H9 (cell line): ENCODE results near the gene POP4. TPM values are rescaled to one million over a fixed set of nuclear protein-coding genes. Genes with fewer than 3 reads are reported as not detected.

ENCODE experiments used
- DNase-seq: peaks from one replicate; pipeline ENCODE4 v3.0.0-alpha.2; 2017
- H2AFZ ChIP-seq: one replicate; pipeline ENCODE4 v1.6.1; 2013; ENCODE audit warnings: mild to moderate bottlenecking, low read length, control low read depth, moderate library complexity
- H2AK5ac ChIP-seq: 2 replicates; pipeline ENCODE4 v1.6.1; 2013; ENCODE audit warnings: low read length, control low read depth, mixed read lengths; ENCODE audit not compliant: insufficient read length
- H2BK120ac ChIP-seq: one replicate; pipeline ENCODE4 v1.6.1; 2013; ENCODE audit warnings: low read depth, mild to moderate bottlenecking, low read length, control low read depth, inconsistent platforms; ENCODE audit not compliant: poor library complexity, severe bottlenecking
- H2BK12ac ChIP-seq: 2 replicates; pipeline ENCODE4 v1.6.1; 2013; ENCODE audit warnings: low read length, control low read depth, mixed read lengths, low read depth; ENCODE audit not compliant: insufficient read length
- H2BK15ac ChIP-seq: 2 replicates; pipeline ENCODE4 v1.6.1; 2013; ENCODE audit warnings: low read depth, low read length, control low read depth
- H2BK20ac ChIP-seq: one replicate; pipeline ENCODE4 v1.6.1; 2013; ENCODE audit warnings: low read depth, mild to moderate bottlenecking, low read length, control low read depth, inconsistent platforms; ENCODE audit not compliant: poor library complexity, severe bottlenecking
- H2BK5ac ChIP-seq: 2 replicates; pipeline ENCODE4 v1.6.1; 2013; ENCODE audit warnings: low read length, control low read depth, mixed read lengths; ENCODE audit not compliant: insufficient read length
- H3K14ac ChIP-seq: 2 replicates; pipeline ENCODE4 v1.6.1; 2013; ENCODE audit warnings: low read length, control low read depth; ENCODE audit not compliant: insufficient read depth
- H3K18ac ChIP-seq: 2 replicates; pipeline ENCODE4 v1.6.1; 2013; ENCODE audit warnings: low read depth, mild to moderate bottlenecking, mixed read lengths, low read length, control low read depth; ENCODE audit not compliant: insufficient read length
- H3K23ac ChIP-seq: 2 replicates; pipeline ENCODE4 v1.6.1; 2013; ENCODE audit warnings: low read length, control low read depth, mixed read lengths, low read depth; ENCODE audit not compliant: insufficient read length
- H3K23me2 ChIP-seq: 2 replicates; pipeline ENCODE4 v1.6.1; 2013; ENCODE audit warnings: low read depth, mild to moderate bottlenecking, mixed read lengths, low read length, control low read depth; ENCODE audit not compliant: insufficient read length, poor library complexity, severe bottlenecking
- H3K27ac ChIP-seq: 2 replicates; pipeline ENCODE4 v1.5.1; 2013; ENCODE audit warnings: low read length, control low read depth, mixed read lengths, low read depth; ENCODE audit not compliant: insufficient read length
- H3K27me3 ChIP-seq: 2 replicates; pipeline ENCODE4 v1.6.1; 2013; ENCODE audit warnings: low read length, control low read depth, inconsistent platforms; ENCODE audit not compliant: insufficient read depth
- H3K4ac ChIP-seq: 2 replicates; pipeline ENCODE4 v1.6.1; 2013; ENCODE audit warnings: low read depth, mild to moderate bottlenecking, control low read depth, inconsistent platforms, low read length, moderate library complexity
- H3K4me1 ChIP-seq: 2 replicates; pipeline ENCODE4 v1.6.1; 2013; ENCODE audit warnings: low read length, control low read depth, inconsistent platforms; ENCODE audit not compliant: insufficient read depth
- H3K4me2 ChIP-seq: 2 replicates; pipeline ENCODE4 v1.6.1; 2013; ENCODE audit warnings: low read length, control low read depth, mixed read lengths; ENCODE audit not compliant: insufficient read length, insufficient read depth
- H3K56ac ChIP-seq: 2 replicates; pipeline ENCODE4 v1.6.1; 2013; ENCODE audit warnings: low read depth, mild to moderate bottlenecking, mixed read lengths, low read length, control low read depth; ENCODE audit not compliant: insufficient read length
- H3K79me1 ChIP-seq: 2 replicates; pipeline ENCODE4 v1.6.1; 2013; ENCODE audit warnings: low read depth, mild to moderate bottlenecking, moderate library complexity, low read length, control low read depth, inconsistent platforms; ENCODE audit not compliant: insufficient read depth, poor library complexity, severe bottlenecking
- H3K79me2 ChIP-seq: 2 replicates; pipeline ENCODE4 v1.6.1; 2013; ENCODE audit warnings: low read length, control low read depth, inconsistent platforms; ENCODE audit not compliant: insufficient read depth
- H3K9ac ChIP-seq: 2 replicates; pipeline ENCODE4 v1.6.1; 2013; ENCODE audit warnings: low read length, control low read depth, mixed read lengths; ENCODE audit not compliant: insufficient read length; ENCODE audit errors: extremely low read depth
- H3K9me3 ChIP-seq: one replicate; pipeline ENCODE4 v1.6.1; 2013; ENCODE audit warnings: low read depth, low read length, inconsistent platforms; ENCODE audit not compliant: control insufficient read depth
- H3T11ph ChIP-seq: one replicate; pipeline ENCODE4 v1.6.1; 2013; ENCODE audit warnings: mild to moderate bottlenecking, low read length, control low read depth, inconsistent platforms
- H4K20me1 ChIP-seq: one replicate; pipeline ENCODE4 v1.6.1; 2013; ENCODE audit not compliant: control insufficient read depth, insufficient read length, insufficient read depth
- H4K5ac ChIP-seq: 2 replicates; pipeline ENCODE4 v1.6.1; 2013; ENCODE audit warnings: low read depth, mild to moderate bottlenecking, mixed read lengths, low read length, control low read depth; ENCODE audit not compliant: insufficient read length
- H4K8ac ChIP-seq: replicated peaks from 2 replicates; pipeline ENCODE4 v1.6.1; 2013; ENCODE audit warnings: low read length, control low read depth, mixed read lengths, low read depth; ENCODE audit not compliant: insufficient read length
- H4K91ac ChIP-seq: 2 replicates; pipeline ENCODE4 v1.6.1; 2013; ENCODE audit warnings: low read depth, mild to moderate bottlenecking, moderate library complexity, mixed read lengths, low read length, control low read depth; ENCODE audit not compliant: insufficient read length
- H3K27ac Mint-ChIP-seq, 3 experiments: 2 replicates in 2 of 3; 3 replicates in 1 of 3; pipeline ENCODE4 v1.8.0; 2020 to 2021; ENCODE audit warnings: mixed read lengths in 3 of 3, mild to moderate bottlenecking in 1 of 3, moderate library complexity in 1 of 3
- H3K27me3 Mint-ChIP-seq: 2 replicates; pipeline ENCODE4 v1.8.0; 2021; ENCODE audit warnings: low read depth, mild to moderate bottlenecking, moderate library complexity, mixed read lengths
- H3K36me3 Mint-ChIP-seq, 3 experiments: 2 replicates in 2 of 3; 3 replicates in 1 of 3; pipeline ENCODE4 v1.8.0; 2020 to 2021; ENCODE audit warnings: low read depth in 3 of 3, mixed read lengths in 3 of 3; ENCODE audit not compliant: insufficient read depth in 1 of 3
- H3K4me1 Mint-ChIP-seq, 2 experiments: 2 replicates each; pipeline ENCODE4 v1.8.0; 2020; ENCODE audit warnings: mixed read lengths in 2 of 2
- H3K4me3 Mint-ChIP-seq, 2 experiments: 2 replicates in 1 of 2; 3 replicates in 1 of 2; pipeline ENCODE4 v1.8.0; 2020 to 2021; ENCODE audit warnings: mild to moderate bottlenecking in 2 of 2, mixed read lengths in 2 of 2, moderate library complexity in 1 of 2
- H3K9me3 Mint-ChIP-seq, 2 experiments: 2 replicates in 1 of 2; 3 replicates in 1 of 2; pipeline ENCODE4 v1.8.0; 2020; ENCODE audit warnings: mild to moderate bottlenecking in 2 of 2, mixed read lengths in 2 of 2, moderate library complexity in 1 of 2
- WGBS: extraction: QIAGEN DNeasy Blood & Tissue Kit; methylation state at CpG from one replicate; pipeline ENCODE4 v1.1.7; 2013; ENCODE audit warnings: missing lambda C conversion rate, low lambda C conversion rate, mixed read lengths; ENCODE audit not compliant: insufficient read length; ENCODE audit errors: extremely low coverage; 5-methylcytosine and 5-hydroxymethylcytosine counted together
- total RNA-seq: library from RNA; stranded (reverse); gene quantifications from 2 replicates; pipeline ENCODE4 v1.2.1, GENCODE V29; 2021
- TF ChIP-seq, protein P1 (sequence below): fragments of 200-600 bp; sonication (generic); conservative IDR thresholded peaks from 3 replicates; pipeline ENCODE4 v1.8.0; 2021; ENCODE audit warnings: antibody characterized with exemption, mild to moderate bottlenecking

POP4 gene
- total RNA-seq, 1 experiment from 2014 or later = 51.4 TPM

DNA sequence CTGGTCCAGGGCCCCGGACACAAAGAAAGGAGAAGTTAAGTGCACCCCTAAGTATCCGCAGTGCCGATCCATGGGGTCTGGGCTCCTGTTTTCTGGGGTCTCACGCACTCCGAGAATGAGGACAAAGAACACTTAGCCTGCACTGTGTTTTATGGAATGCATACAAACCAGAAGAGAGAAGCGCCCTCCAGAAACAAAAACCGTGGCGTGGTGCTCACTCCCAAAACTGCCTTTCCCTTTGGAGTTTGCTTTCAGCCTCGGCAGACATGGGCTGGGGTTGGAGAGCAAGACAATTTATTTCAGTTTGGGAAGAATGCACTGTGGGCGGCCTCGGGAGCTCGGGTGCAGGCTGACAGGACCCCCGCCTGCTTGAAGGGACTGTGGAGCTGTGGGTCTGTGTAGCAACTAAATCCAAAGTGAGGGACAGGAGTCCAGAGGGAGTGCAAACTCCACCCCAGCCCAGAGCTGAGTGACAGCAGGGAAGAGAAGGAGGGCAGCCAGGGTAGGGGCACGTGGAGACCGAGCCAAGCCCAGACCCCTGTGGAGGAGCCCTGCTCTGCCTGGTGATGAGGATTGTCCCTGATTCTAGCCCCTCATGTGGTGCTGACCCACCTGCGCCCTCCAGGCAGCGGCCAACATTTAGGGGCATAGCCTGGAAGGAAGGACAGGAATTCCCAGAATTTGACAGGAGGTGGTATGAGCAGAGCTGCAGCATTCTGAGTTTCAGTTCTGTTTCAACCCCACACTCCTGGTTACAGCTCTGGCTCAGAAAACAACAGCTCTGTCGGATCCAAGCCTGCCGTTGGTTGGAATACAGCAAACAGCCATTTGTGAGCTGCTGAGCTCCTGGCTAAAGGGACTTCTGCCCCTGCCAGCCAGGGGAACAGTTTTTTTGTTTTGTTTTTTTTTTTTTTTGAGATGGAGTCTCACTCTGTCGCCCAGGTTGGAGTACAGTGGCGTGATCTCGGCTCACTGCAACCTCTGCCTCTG, 37.8 kb upstream of the POP4 start:
- Histone ChIP-seq H3K27ac (no peak overlapping the region), H2BK15ac (no peak overlapping the region), H3K79me1 (no peaks in the 10 kb centered on the region), H3K4ac (no peak overlapping the region), H3K9ac (no peak overlapping the region), H2AFZ (no peak overlapping the region), H3K4me1 (no peaks in the 10 kb centered on the region; the same call in 1 of the 2 replicates), H3K79me2 (no peaks in the 10 kb centered on the region), H4K91ac (no peak overlapping the region), H3K14ac (no peak overlapping the region; the same call in 1 of the 2 replicates), H4K8ac (no peak overlapping the region), H4K5ac (no peak overlapping the region), H2BK12ac (no peak overlapping the region), H4K20me1 (no peaks in the 10 kb centered on the region), H3T11ph (no peak overlapping the region), H3K18ac (no peak overlapping the region), H3K4me2 (no peak overlapping the region), H3K23ac (no peak overlapping the region), H2BK5ac (no peak overlapping the region), H2AK5ac (no peak overlapping the region), H3K23me2 (no peaks in the 10 kb centered on the region), H3K56ac (no peak overlapping the region), H2BK20ac (no peak overlapping the region), H3K9me3 (no peaks in the 10 kb centered on the region), H2BK120ac (no peak overlapping the region), H3K27me3 (no peaks in the 10 kb centered on the region)
- no CpG with 5 or more reads among the region's 22 CpGs for WGBS
- Mint-ChIP-seq H3K27me3 (peaks cover 45% of the 10 kb centered on the region), H3K27ac (no peak overlapping the region; a peak in 1 of 7 replicates), H3K9me3 (no peaks in the 10 kb centered on the region), H3K36me3 (no peaks in the 10 kb centered on the region), H3K4me3 (no peak overlapping the region), H3K4me1 (peaks cover 4 to 13% of the 10 kb centered on the region in 2 experiments)
- TF ChIP-seq, protein P1, sequence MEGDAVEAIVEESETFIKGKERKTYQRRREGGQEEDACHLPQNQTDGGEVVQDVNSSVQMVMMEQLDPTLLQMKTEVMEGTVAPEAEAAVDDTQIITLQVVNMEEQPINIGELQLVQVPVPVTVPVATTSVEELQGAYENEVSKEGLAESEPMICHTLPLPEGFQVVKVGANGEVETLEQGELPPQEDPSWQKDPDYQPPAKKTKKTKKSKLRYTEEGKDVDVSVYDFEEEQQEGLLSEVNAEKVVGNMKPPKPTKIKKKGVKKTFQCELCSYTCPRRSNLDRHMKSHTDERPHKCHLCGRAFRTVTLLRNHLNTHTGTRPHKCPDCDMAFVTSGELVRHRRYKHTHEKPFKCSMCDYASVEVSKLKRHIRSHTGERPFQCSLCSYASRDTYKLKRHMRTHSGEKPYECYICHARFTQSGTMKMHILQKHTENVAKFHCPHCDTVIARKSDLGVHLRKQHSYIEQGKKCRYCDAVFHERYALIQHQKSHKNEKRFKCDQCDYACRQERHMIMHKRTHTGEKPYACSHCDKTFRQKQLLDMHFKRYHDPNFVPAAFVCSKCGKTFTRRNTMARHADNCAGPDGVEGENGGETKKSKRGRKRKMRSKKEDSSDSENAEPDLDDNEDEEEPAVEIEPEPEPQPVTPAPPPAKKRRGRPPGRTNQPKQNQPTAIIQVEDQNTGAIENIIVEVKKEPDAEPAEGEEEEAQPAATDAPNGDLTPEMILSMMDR = no peak
- DNase-seq = no peak
